Activated T-helper 1 cell treated with anti-CD3 and anti-CD28 coated beads, Interleukin-2, amount 50 U/mL, for 16 hours (primary cell): ENCODE results near the gene INPP5A.
"Not testable (repeated sequence)": the region's sequence is repeated elsewhere in the genome, so short reads cannot be mapped to it uniquely, and the experiment has no call there.

ENCODE experiments used
- DNase-seq, 2 donors: peaks; one replicate each; pipeline ENCODE4 v3.0.0-alpha.2; 2020; ENCODE audit warnings: low read depth in 1 of 2, low spot score in 1 of 2

The INPP5A gene

GRCh38 chr10:132702601-132703418 lies 165.2 kb downstream of the INPP5A start:
- no peak for DNase-seq

- no peak for DNase-seq
These were observed 165.9 kb downstream of the INPP5A start for GRCh38 chr10:132703419-132704007.

GRCh38 chr10:132704008-132704814 lies 166.6 kb downstream of the INPP5A start:
- no peak for DNase-seq

GRCh38 chr10:132704815-132705064 lies 167.2 kb downstream of the INPP5A start:
- not testable (repeated sequence) for DNase-seq

GRCh38 chr10:132705173-132705572 lies 167.6 kb downstream of the INPP5A start:
- DNase-seq, result no peak

GRCh38 chr10:132705943-132706342 lies 168.4 kb downstream of the INPP5A start:
- DNase-seq, result no peak

- DNase-seq, result no peak
These were observed 169.1 kb downstream of the INPP5A start for GRCh38 chr10:132706701-132707100.

GRCh38 chr10:132707121-132707775 lies 169.7 kb downstream of the INPP5A start:
- no peak for DNase-seq

- no peak for DNase-seq
These were observed 170.2 kb downstream of the INPP5A start for GRCh38 chr10:132707776-132708171.

GRCh38 chr10:132708441-132708840 lies 170.9 kb downstream of the INPP5A start:
- no peak for DNase-seq

GRCh38 chr10:132708936-132709335 lies 171.3 kb downstream of the INPP5A start:
- DNase-seq, result no peak

- DNase-seq, result no peak
These were observed 171.9 kb downstream of the INPP5A start for GRCh38 chr10:132709471-132709951.

- no peak for DNase-seq
These were observed 172.6 kb downstream of the INPP5A start for GRCh38 chr10:132710036-132710686.

- no peak for DNase-seq
These were observed 173.4 kb downstream of the INPP5A start for GRCh38 chr10:132710746-132711612.

GRCh38 chr10:132711613-132712121 lies 174.1 kb downstream of the INPP5A start:
- no peak for DNase-seq

GRCh38 chr10:132712291-132712690 lies 174.7 kb downstream of the INPP5A start:
- DNase-seq, result no peak

- DNase-seq, result no peak
These were observed 175.2 kb downstream of the INPP5A start for GRCh38 chr10:132712743-132713142.

- DNase-seq, result no peak
These were observed 176.0 kb downstream of the INPP5A start for GRCh38 chr10:132713421-132714095.
